ENCODE measurements around the gene COL5A3.
"Not testable (repeated sequence)": the region's sequence is repeated elsewhere in the genome, so short reads cannot be mapped to it uniquely, and the experiment has no call there.

The COL5A3 gene

GRCh38 chr19:9970481-9970880 is 39.8 kb downstream of the COL5A3 start:
- ATAC-seq = no peak

- ATAC-seq = no peak
These were observed 40.7 kb downstream of the COL5A3 start for GRCh38 chr19:9969688-9969975.

- ATAC-seq = no peak
These were observed 41.2 kb downstream of the COL5A3 start for GRCh38 chr19:9968820-9969687.

- no peak for ATAC-seq
These were observed 43.0 kb downstream of the COL5A3 start for GRCh38 chr19:9967326-9967725.

- ATAC-seq = no peak
These were observed 43.9 kb downstream of the COL5A3 start for GRCh38 chr19:9966448-9966847.

- no peak for ATAC-seq
These were observed 44.3 kb downstream of the COL5A3 start for GRCh38 chr19:9966024-9966423.

GRCh38 chr19:9962623-9963290 is 47.5 kb downstream of the COL5A3 start:
- ATAC-seq = no peak

GRCh38 chr19:9961103-9961502 is 49.2 kb downstream of the COL5A3 start:
- ATAC-seq = no peak

GRCh38 chr19:9958379-9958821 is 51.9 kb downstream of the COL5A3 start:
- ATAC-seq = no peak

GRCh38 chr19:9956956-9957355 is 53.3 kb downstream of the COL5A3 start:
- no peak for ATAC-seq

- no peak for ATAC-seq
These were observed 56.3 kb downstream of the COL5A3 start for GRCh38 chr19:9953802-9954542.

- ATAC-seq = no peak
These were observed 58.0 kb downstream of the COL5A3 start for GRCh38 chr19:9952276-9952675.

- ATAC-seq = no peak
These were observed 62.9 kb downstream of the COL5A3 start for GRCh38 chr19:9947441-9947840.

GRCh38 chr19:9946528-9947125 is 63.7 kb downstream of the COL5A3 start:
- not testable (repeated sequence) for ATAC-seq

GRCh38 chr19:9945319-9945966 is 64.9 kb downstream of the COL5A3 start:
- no peak for ATAC-seq

GRCh38 chr19:9943744-9944143 is 66.6 kb downstream of the COL5A3 start:
- no peak for ATAC-seq

- no peak for ATAC-seq
These were observed 68.6 kb downstream of the COL5A3 start for GRCh38 chr19:9941671-9942070.

GRCh38 chr19:9941231-9941630 is 69.1 kb downstream of the COL5A3 start:
- ATAC-seq = no peak

- ATAC-seq = no peak
These were observed 69.5 kb downstream of the COL5A3 start for GRCh38 chr19:9940778-9941177.

- no peak for ATAC-seq
These were observed 70.9 kb downstream of the COL5A3 start for GRCh38 chr19:9939301-9939913.

GRCh38 chr19:9937001-9937411 is 73.3 kb downstream of the COL5A3 start:
- ATAC-seq = no peak

GRCh38 chr19:9936326-9937000 is 73.8 kb downstream of the COL5A3 start, which contains the start of gene OLFM2:
OLFM2 (minus strand) TSS chr19:9936515; CDS start chr19:9936366, 149 bp downstream.
- no peak for ATAC-seq
